Measurements from ENCODE around the gene MCOLN3.
A peak's percentile ranks its signal among the peaks of the same experiment; 100 is the strongest.

Gene MCOLN3

DNA sequence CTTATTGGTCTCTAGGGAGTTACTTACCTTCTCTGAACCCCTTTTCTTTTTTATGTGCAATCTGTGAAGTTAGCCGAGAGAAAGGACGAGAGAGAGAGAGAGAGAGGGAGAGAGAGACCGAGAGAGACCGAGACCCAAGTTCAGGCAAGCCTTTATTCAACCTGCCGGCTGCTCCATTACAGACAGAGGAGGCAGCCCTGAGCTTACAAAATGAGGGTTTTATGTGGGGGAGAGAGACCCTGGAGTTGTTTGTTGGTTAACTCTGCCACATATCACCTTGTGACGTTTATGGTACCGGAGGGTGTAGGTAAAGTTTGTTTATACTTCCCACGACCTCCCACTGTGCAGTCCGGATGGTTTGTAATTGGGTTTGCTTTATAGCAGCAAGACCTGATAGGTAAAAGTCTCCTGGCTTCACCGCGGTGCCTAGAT, 1.5 kb upstream of the MCOLN3 start (continued):
- TF ChIP-seq, protein P1, sequence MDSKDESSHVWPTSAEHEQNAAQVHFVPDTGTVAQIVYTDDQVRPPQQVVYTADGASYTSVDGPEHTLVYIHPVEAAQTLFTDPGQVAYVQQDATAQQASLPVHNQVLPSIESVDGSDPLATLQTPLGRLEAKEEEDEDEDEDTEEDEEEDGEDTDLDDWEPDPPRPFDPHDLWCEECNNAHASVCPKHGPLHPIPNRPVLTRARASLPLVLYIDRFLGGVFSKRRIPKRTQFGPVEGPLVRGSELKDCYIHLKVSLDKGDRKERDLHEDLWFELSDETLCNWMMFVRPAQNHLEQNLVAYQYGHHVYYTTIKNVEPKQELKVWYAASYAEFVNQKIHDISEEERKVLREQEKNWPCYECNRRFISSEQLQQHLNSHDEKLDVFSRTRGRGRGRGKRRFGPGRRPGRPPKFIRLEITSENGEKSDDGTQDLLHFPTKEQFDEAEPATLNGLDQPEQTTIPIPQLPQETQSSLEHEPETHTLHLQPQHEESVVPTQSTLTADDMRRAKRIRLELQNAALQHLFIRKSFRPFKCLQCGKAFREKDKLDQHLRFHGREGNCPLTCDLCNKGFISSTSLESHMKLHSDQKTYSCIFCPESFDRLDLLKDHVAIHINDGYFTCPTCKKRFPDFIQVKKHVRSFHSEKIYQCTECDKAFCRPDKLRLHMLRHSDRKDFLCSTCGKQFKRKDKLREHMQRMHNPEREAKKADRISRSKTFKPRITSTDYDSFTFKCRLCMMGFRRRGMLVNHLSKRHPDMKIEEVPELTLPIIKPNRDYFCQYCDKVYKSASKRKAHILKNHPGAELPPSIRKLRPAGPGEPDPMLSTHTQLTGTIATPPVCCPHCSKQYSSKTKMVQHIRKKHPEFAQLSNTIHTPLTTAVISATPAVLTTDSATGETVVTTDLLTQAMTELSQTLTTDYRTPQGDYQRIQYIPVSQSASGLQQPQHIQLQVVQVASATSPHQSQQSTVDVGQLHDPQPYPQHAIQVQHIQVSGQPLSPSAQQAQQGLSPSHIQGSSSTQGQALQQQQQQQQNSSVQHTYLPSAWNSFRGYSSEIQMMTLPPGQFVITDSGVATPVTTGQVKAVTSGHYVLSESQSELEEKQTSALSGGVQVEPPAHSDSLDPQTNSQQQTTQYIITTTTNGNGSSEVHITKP (tag by site-specific recombination; IDR thresholded peaks at IDR 0.05): peak; percentile 82
- TF ChIP-seq ZNF707 (tag by site-specific recombination; IDR thresholded peaks at IDR 0.05) (no peak), ZFHX2 (tag by site-specific recombination; conservative IDR thresholded peaks at IDR 0.05) (peak; percentile 91)

DNA sequence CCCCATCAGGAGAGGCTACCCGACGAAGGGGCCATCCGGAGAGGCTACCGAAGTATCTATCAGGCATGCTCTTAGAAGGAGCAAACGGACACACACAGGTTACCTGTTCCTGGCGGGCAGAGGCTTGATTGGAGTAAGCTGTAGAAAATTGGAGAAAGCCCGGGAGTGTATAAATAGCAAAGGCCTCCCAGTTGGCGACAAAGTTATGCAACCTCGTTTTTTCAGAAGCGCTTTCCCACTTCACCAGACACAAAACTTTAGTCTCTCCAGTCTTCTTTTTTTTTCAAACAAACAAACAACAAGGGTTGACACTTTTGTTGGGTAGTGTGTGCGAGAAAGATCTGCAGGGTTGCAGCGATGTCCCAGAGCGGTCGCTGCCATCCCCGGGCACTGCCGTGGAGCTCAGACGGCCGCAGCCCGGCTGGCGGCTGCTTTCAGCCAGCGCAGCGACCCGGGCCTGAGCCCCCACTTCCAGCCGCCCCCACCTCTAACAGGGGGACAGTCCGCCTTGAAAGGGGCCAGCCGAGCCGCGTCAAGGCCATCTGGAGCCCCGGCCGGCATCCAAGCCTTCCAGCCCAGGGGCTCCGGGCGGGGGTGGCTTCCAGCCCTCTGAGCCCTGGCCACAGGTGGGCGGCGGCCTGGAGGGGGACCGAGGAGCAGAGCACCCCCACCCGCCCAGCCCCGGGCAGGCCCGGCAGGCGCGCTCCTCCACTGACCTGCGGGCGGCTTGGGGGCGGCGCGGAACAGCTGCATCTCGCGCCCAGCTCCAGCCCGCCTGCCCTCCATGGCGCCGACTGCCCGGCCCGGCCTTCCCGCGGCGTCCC, 616 bp downstream of the MCOLN3 start:
- Histone ChIP-seq H3K27ac (ENCODE audit: extremely low read depth, low read depth, low read length) (peak overlapping the region; percentile 85; the same call in 1 of the 2 replicates), H3K9me3 (ENCODE audit: control insufficient read depth, insufficient read depth, low read depth, low read length) (no peaks in the 10 kb centered on the region), H3K4me3 (ENCODE audit: low read depth, low read length) (peak overlapping the region; percentile 62), H3K36me3 (ENCODE audit: control insufficient read depth in 2 of 2, insufficient read depth in 1 of 2, low read length in 2 of 2) (peaks cover 3 to 4% of the 10 kb centered on the region in 2 experiments; a peak in 2 of 3 replicates), H3K4me1 (ENCODE audit: control insufficient read depth, insufficient read depth, low read length) (peaks cover 8% of the 10 kb centered on the region)
- POLR2A ChIA-PET: interaction anchor here (1.4 to 2.6 kb wide), 4 partner anchors 10 to 229 kb away, joined by 3 to 14 read pairs (median 4); partner anchors contain the start of gene BCL10
- CTCF ChIA-PET: interaction anchor here (0.6 to 2.0 kb wide), 3 partner anchors 103 to 216 kb away, joined by 3 to 11 read pairs (median 3); no protein-coding TSS in a partner anchor
- TF ChIP-seq ZNF354C (tag by site-specific recombination; IDR thresholded peaks at IDR 0.05; ENCODE audit: borderline replicate concordance, low read depth) (no peak), ZNF544 (tag by site-specific recombination; IDR thresholded peaks at IDR 0.05) (no peak), ZBTB17 (tag by site-specific recombination; IDR thresholded peaks at IDR 0.05) (0 out of 2 replicates have a peak, but pooled peaks have one; percentile 31), KLF16 (tag by site-specific recombination; IDR thresholded peaks at IDR 0.05) (no peak), SCRT2 (tag by site-specific recombination; IDR thresholded peaks at IDR 0.05) (peak; percentile 88), KLF9 (tag by site-specific recombination; IDR thresholded peaks at IDR 0.05; ENCODE audit: low read depth) (no peak; the same call in 1 of the 2 replicates), ZBTB20 (tag by site-specific recombination; IDR thresholded peaks at IDR 0.05) (peak; percentile 87; the same call in 1 of the 2 replicates), GLIS2 (tag by site-specific recombination; IDR thresholded peaks at IDR 0.05) (peak; percentile 30; the same call in 1 of the 2 replicates), EGR2 (tag by site-specific recombination; IDR thresholded peaks at IDR 0.05; ENCODE audit: low read depth) (peak; percentile 45; the same call in 1 of the 2 replicates), KLF1 (tag by site-specific recombination; IDR thresholded peaks at IDR 0.05) (0 out of 2 replicates have a peak, but pooled peaks have one; percentile 10), ZNF777 (tag by site-specific recombination; IDR thresholded peaks at IDR 0.05; ENCODE audit: borderline replicate concordance) (0 out of 2 replicates have a peak, but pooled peaks have one; percentile 31), ZFHX2 (tag by site-specific recombination; conservative IDR thresholded peaks at IDR 0.05) (peak; percentile 35), KLF7 (tag by site-specific recombination; IDR thresholded peaks at IDR 0.05; ENCODE audit: borderline replicate concordance) (no peak), ZXDB (tag by site-specific recombination; IDR thresholded peaks at IDR 0.05) (0 out of 2 replicates have a peak, but pooled peaks have one; percentile 14), PRDM1 (tag by site-specific recombination; IDR thresholded peaks at IDR 0.05) (peak; percentile 65), ZNF184 (tag by site-specific recombination; IDR thresholded peaks at IDR 0.05) (no peak), ZNF335 (tag by site-specific recombination; conservative IDR thresholded peaks at IDR 0.05) (peak; percentile 51)
- TF ChIP-seq, protein P2, sequence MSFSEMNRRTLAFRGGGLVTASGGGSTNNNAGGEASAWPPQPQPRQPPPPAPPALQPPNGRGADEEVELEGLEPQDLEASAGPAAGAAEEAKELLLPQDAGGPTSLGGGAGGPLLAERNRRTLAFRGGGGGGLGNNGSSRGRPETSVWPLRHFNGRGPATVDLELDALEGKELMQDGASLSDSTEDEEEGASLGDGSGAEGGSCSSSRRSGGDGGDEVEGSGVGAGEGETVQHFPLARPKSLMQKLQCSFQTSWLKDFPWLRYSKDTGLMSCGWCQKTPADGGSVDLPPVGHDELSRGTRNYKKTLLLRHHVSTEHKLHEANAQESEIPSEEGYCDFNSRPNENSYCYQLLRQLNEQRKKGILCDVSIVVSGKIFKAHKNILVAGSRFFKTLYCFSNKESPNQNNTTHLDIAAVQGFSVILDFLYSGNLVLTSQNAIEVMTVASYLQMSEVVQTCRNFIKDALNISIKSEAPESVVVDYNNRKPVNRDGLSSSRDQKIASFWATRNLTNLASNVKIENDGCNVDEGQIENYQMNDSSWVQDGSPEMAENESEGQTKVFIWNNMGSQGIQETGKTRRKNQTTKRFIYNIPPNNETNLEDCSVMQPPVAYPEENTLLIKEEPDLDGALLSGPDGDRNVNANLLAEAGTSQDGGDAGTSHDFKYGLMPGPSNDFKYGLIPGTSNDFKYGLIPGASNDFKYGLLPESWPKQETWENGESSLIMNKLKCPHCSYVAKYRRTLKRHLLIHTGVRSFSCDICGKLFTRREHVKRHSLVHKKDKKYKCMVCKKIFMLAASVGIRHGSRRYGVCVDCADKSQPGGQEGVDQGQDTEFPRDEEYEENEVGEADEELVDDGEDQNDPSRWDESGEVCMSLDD (tag by site-specific recombination; IDR thresholded peaks at IDR 0.05): 0 out of 2 replicates have a peak, but pooled peaks have one; percentile 30
- TF ChIP-seq, protein P3, sequence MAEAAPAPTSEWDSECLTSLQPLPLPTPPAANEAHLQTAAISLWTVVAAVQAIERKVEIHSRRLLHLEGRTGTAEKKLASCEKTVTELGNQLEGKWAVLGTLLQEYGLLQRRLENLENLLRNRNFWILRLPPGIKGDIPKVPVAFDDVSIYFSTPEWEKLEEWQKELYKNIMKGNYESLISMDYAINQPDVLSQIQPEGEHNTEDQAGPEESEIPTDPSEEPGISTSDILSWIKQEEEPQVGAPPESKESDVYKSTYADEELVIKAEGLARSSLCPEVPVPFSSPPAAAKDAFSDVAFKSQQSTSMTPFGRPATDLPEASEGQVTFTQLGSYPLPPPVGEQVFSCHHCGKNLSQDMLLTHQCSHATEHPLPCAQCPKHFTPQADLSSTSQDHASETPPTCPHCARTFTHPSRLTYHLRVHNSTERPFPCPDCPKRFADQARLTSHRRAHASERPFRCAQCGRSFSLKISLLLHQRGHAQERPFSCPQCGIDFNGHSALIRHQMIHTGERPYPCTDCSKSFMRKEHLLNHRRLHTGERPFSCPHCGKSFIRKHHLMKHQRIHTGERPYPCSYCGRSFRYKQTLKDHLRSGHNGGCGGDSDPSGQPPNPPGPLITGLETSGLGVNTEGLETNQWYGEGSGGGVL (tag by site-specific recombination; IDR thresholded peaks at IDR 0.05): peak; percentile 26; the same call in 1 of the 2 replicates
- TF ChIP-seq, protein P4, sequence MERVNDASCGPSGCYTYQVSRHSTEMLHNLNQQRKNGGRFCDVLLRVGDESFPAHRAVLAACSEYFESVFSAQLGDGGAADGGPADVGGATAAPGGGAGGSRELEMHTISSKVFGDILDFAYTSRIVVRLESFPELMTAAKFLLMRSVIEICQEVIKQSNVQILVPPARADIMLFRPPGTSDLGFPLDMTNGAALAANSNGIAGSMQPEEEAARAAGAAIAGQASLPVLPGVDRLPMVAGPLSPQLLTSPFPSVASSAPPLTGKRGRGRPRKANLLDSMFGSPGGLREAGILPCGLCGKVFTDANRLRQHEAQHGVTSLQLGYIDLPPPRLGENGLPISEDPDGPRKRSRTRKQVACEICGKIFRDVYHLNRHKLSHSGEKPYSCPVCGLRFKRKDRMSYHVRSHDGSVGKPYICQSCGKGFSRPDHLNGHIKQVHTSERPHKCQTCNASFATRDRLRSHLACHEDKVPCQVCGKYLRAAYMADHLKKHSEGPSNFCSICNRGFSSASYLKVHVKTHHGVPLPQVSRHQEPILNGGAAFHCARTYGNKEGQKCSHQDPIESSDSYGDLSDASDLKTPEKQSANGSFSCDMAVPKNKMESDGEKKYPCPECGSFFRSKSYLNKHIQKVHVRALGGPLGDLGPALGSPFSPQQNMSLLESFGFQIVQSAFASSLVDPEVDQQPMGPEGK (tag by site-specific recombination; IDR thresholded peaks at IDR 0.05): peak; percentile 76
